Measurements from ENCODE around the gene DISC1.

DISC1 gene

GRCh38 chr1:231626951-231627614, 493 bp downstream of the DISC1 start:
- TF ChIP-seq CTCF (IDR thresholded peaks at IDR 0.05; ENCODE audit: insufficient read depth, low read depth, low read length, missing control alignments), result no peak
- H3K4me3 ChIP-seq (ENCODE audit: low read depth, low read length), result peak overlapping the region; percentile 57
- DNase-seq (ENCODE audit: low read depth), result peak; percentile 26

- H3K4me3 ChIP-seq (ENCODE audit: low read depth, low read length), result no peak overlapping the region
- no peak for TF ChIP-seq CTCF (IDR thresholded peaks at IDR 0.05; ENCODE audit: insufficient read depth, low read depth, low read length, missing control alignments)
Observed at GRCh38 chr1:231628207-231628876, 1.8 kb downstream of the DISC1 start.

GRCh38 chr1:231629132-231629531, 2.5 kb downstream of the DISC1 start:
- no peak overlapping the region for H3K4me3 ChIP-seq (ENCODE audit: low read depth, low read length)
- DNase-seq (ENCODE audit: low read depth), result no peak
- no peak for TF ChIP-seq CTCF (IDR thresholded peaks at IDR 0.05; ENCODE audit: insufficient read depth, low read depth, low read length, missing control alignments)

More at GRCh38 chr1:231628207-231628876, 1.8 kb downstream of the DISC1 start:
- no peak for DNase-seq (ENCODE audit: low read depth)

- TF ChIP-seq CTCF (IDR thresholded peaks at IDR 0.05; ENCODE audit: insufficient read depth, low read depth, low read length, missing control alignments), result no peak
- no peak for DNase-seq (ENCODE audit: low read depth)
- H3K4me3 ChIP-seq (ENCODE audit: low read depth, low read length), result no peak overlapping the region
Observed at GRCh38 chr1:231630558-231631205, 4.1 kb downstream of the DISC1 start.

- DNase-seq (ENCODE audit: low read depth), result no peak
- TF ChIP-seq CTCF (IDR thresholded peaks at IDR 0.05; ENCODE audit: insufficient read depth, low read depth, low read length, missing control alignments), result no peak
- H3K4me3 ChIP-seq (ENCODE audit: low read depth, low read length), result no peak overlapping the region
Observed at GRCh38 chr1:231631717-231632116, 5.1 kb downstream of the DISC1 start.

GRCh38 chr1:231632119-231632518, 5.5 kb downstream of the DISC1 start:
- no peak for DNase-seq (ENCODE audit: low read depth)
- H3K4me3 ChIP-seq (ENCODE audit: low read depth, low read length), result no peak overlapping the region
- no peak for TF ChIP-seq CTCF (IDR thresholded peaks at IDR 0.05; ENCODE audit: insufficient read depth, low read depth, low read length, missing control alignments)
